Central memory CD8-positive, alpha-beta T cell (primary cell): Measurements from ENCODE around the gene AFF1.

Source experiments
- ATAC-seq: fragments of 150-1000 bp; cut with Tn5 transposase; replicated peaks from 2 replicates; pipeline ENCODE4 v1.10.0; 2022; ENCODE audit warnings: mild to moderate bottlenecking, moderate FRiP score, moderate number of reproducible peaks; ENCODE audit not compliant: poor library complexity, severe bottlenecking; ENCODE audit errors: extremely low read depth
- DNase-seq, 2 donors: peaks; one replicate each; pipeline ENCODE4 v3.0.0; 2021; ENCODE audit warnings: low spot score in 2 of 2
- H3K27ac Mint-ChIP-seq: one replicate; pipeline ENCODE4 v1.8.0; 2022; ENCODE audit warnings: low read depth, mild to moderate bottlenecking, moderate library complexity, mixed read lengths
- H3K27me3 Mint-ChIP-seq: one replicate; pipeline ENCODE4 v1.8.0; 2022; ENCODE audit warnings: mixed read lengths
- H3K36me3 Mint-ChIP-seq: one replicate; pipeline ENCODE4 v1.8.0; 2022; ENCODE audit warnings: mild to moderate bottlenecking, moderate library complexity, mixed read lengths; ENCODE audit not compliant: insufficient read depth
- H3K4me1 Mint-ChIP-seq: one replicate; pipeline ENCODE4 v1.8.0; 2022; ENCODE audit warnings: mixed read lengths
- H3K4me3 Mint-ChIP-seq: one replicate; pipeline ENCODE4 v1.8.0; 2022; ENCODE audit warnings: mild to moderate bottlenecking, moderate library complexity, mixed read lengths
- H3K9me3 Mint-ChIP-seq: one replicate; pipeline ENCODE4 v1.8.0; 2022; ENCODE audit warnings: mixed read lengths

AFF1 gene

DNA sequence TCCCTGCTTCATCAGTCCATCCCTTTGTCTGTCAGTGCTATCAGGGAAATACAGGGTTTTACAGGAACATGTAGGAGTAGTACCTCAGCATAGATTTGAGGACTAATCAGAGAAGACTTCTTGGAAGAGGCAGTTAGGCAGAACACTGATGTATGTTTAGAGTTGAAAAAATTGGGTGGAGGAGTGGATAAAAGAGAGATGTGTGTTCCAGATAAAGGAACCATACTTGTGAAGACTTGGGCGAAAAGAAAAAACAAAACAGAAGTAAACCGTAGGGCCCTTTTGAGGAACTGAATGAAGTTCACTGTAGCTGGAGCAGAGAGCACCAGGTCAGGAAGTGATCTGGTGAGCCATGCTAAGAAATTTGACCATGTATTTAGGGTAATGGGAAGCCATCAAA is 32.3 kb downstream of the AFF1 start:
- Mint-ChIP-seq H3K27ac (no peak overlapping the region), H3K4me1 (peaks cover 6% of the 10 kb centered on the region), H3K4me3 (no peak overlapping the region), H3K9me3 (no peaks in the 10 kb centered on the region), H3K36me3 (peaks cover 6% of the 10 kb centered on the region), H3K27me3 (no peaks in the 10 kb centered on the region)
- no peak for ATAC-seq
- no peak for DNase-seq

DNA sequence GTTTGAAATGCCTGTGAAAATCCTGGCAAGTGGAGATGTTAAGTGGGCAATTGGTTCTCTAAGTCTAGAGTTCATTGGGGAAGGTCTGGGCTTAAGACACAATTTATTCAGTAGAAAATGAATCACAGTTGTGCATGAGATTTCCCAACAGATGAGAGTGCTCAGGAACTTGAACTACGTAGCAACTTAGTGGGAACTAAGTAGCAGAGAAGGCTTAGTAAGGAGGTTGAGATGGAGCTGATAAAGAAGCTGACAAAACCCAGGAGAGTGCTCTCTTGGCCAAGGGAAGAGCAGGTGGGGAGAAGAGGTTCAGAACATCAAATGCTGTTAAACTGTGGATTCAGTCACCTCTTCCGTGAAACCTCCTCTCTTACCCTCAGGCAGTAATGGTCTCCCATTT is 33.0 kb downstream of the AFF1 start:
- Mint-ChIP-seq H3K4me1 (peaks cover 9% of the 10 kb centered on the region), H3K36me3 (peaks cover 4% of the 10 kb centered on the region), H3K27me3 (no peaks in the 10 kb centered on the region), H3K4me3 (no peak overlapping the region), H3K27ac (no peak overlapping the region), H3K9me3 (no peaks in the 10 kb centered on the region)
- DNase-seq: no peak
- ATAC-seq: no peak

GRCh38 chr4:86968547-86968946 is 33.7 kb downstream of the AFF1 start:
- ATAC-seq (no peak), DNase-seq (no peak)
- Mint-ChIP-seq H3K4me3 (no peak overlapping the region), H3K36me3 (peaks cover 4% of the 10 kb centered on the region), H3K4me1 (peaks cover 12% of the 10 kb centered on the region), H3K27ac (no peak overlapping the region), H3K27me3 (no peaks in the 10 kb centered on the region), H3K9me3 (no peaks in the 10 kb centered on the region)

- Mint-ChIP-seq H3K27ac (no peak overlapping the region), H3K36me3 (peaks cover 2% of the 10 kb centered on the region), H3K4me1 (peaks cover 20% of the 10 kb centered on the region), H3K9me3 (no peaks in the 10 kb centered on the region), H3K4me3 (no peak overlapping the region), H3K27me3 (no peaks in the 10 kb centered on the region)
- DNase-seq: no peak
- ATAC-seq: no peak
Measured at GRCh38 chr4:86970447-86971354, 35.9 kb downstream of the AFF1 start.

GRCh38 chr4:86971355-86971683 is 36.5 kb downstream of the AFF1 start:
- H3K27ac Mint-ChIP-seq: no peak overlapping the region

DNA sequence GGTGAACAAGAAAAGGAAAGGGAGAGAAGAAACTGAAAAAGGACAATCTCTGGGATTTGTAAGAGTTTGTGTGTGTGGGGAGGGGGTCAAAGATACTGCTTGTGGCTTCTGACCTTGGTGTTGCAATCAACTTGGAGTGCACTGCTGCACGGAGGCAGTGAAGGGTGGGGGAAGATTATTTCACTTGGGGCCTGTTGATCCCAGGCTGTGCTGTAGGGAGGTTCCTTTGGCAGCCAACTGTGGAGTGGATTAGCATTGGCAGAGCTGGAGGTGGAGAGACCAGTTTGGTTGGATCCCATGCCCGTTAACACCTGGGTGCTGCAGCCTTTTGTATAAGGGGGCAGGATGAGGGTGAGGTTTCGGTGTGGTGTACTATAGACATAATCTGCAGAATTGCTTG is 38.2 kb downstream of the AFF1 start:
- H3K27ac Mint-ChIP-seq: no peak overlapping the region
- no peak for DNase-seq
- H3K4me3 Mint-ChIP-seq: no peak overlapping the region
- H3K4me1 Mint-ChIP-seq: peaks cover 28% of the 10 kb centered on the region
- H3K27me3 Mint-ChIP-seq: no peaks in the 10 kb centered on the region
- H3K36me3 Mint-ChIP-seq: peaks cover 2% of the 10 kb centered on the region
- H3K9me3 Mint-ChIP-seq: no peaks in the 10 kb centered on the region
- no peak for ATAC-seq

More at GRCh38 chr4:86971355-86971683, 36.5 kb downstream of the AFF1 start:
- peaks cover 20% of the 10 kb centered on the region for H3K4me1 Mint-ChIP-seq
- H3K9me3 Mint-ChIP-seq: no peaks in the 10 kb centered on the region
- H3K27me3 Mint-ChIP-seq: no peaks in the 10 kb centered on the region
- no peak for DNase-seq
- H3K36me3 Mint-ChIP-seq: peaks cover 2% of the 10 kb centered on the region
- no peak overlapping the region for H3K4me3 Mint-ChIP-seq
- no peak for ATAC-seq

GRCh38 chr4:86973668-86974067 is 38.9 kb downstream of the AFF1 start:
- H3K27ac Mint-ChIP-seq: peak overlapping the region; percentile 10
- peaks cover 2% of the 10 kb centered on the region for H3K36me3 Mint-ChIP-seq
- no peak overlapping the region for H3K4me3 Mint-ChIP-seq
- ATAC-seq (no peak), DNase-seq (no peak)
- peaks cover 28% of the 10 kb centered on the region for H3K4me1 Mint-ChIP-seq
- no peaks in the 10 kb centered on the region for H3K9me3 Mint-ChIP-seq
- H3K27me3 Mint-ChIP-seq: no peaks in the 10 kb centered on the region

GRCh38 chr4:86974551-86974994 is 39.8 kb downstream of the AFF1 start:
- Mint-ChIP-seq H3K27me3 (no peaks in the 10 kb centered on the region), H3K9me3 (no peaks in the 10 kb centered on the region), H3K36me3 (no peaks in the 10 kb centered on the region), H3K4me3 (no peak overlapping the region), H3K4me1 (peaks cover 28% of the 10 kb centered on the region), H3K27ac (no peak overlapping the region)
- no peak for DNase-seq
- no peak for ATAC-seq

DNA sequence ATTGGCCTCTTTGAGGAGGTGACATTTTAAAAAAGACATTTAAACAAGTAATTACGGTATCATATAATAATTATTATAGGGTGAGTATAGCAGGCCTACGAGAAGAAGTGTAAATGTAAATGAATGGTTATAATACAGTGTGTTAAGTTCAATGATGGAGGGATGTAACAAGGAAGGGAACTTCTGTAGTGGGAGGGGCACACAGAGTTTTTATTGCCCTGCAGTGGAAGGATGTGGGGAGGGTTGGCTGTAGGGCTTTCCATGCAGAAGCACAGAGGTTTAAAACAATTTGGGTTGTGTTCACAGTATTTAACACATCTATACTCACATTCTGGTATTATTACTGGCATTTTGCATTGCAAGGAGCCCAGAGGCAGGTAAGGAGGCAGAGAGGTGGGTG is 41.1 kb downstream of the AFF1 start:
- ATAC-seq: no peak
- no peaks in the 10 kb centered on the region for H3K27me3 Mint-ChIP-seq
- H3K9me3 Mint-ChIP-seq: no peaks in the 10 kb centered on the region
- H3K4me3 Mint-ChIP-seq: no peak overlapping the region
- no peak for DNase-seq
- no peaks in the 10 kb centered on the region for H3K36me3 Mint-ChIP-seq
- peaks cover 22% of the 10 kb centered on the region for H3K4me1 Mint-ChIP-seq
- H3K27ac Mint-ChIP-seq: no peak overlapping the region

DNA sequence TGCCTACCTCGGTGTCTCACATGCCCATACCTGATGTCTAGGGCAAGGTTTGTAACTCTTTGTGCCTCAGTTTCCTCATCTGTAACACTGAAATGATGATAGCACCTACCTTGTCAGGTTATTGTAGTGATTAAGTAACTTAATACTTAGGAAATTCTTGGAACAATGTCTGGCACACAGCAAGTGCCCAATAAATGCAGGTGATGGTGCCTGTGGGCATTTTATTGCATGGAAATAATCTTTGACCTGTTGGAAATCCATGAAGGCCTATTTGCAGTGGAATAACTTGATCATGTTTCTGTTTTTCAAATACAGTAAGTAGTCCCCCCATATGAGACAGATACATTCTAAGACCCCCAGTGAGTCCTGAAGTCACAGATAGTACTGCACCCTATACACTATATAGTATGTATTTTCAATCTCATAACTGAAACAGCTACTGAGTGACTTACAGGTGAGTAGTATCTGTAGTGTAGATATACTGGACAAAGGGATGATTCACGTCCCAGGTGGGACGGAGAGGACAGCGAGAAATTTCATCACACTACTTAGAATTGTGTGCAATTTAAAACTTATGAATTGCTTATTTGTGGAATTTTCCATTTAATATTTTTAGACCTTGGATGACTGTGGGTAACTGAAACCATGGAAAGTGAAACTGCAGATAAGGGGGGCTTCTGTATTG is 42.1 kb downstream of the AFF1 start:
- ATAC-seq (no peak), DNase-seq (no peak)
- H3K27ac Mint-ChIP-seq: no peak overlapping the region
- no peaks in the 10 kb centered on the region for H3K36me3 Mint-ChIP-seq
- no peak overlapping the region for H3K4me3 Mint-ChIP-seq
- no peaks in the 10 kb centered on the region for H3K9me3 Mint-ChIP-seq
- H3K4me1 Mint-ChIP-seq: peaks cover 29% of the 10 kb centered on the region
- H3K27me3 Mint-ChIP-seq: no peaks in the 10 kb centered on the region

DNA sequence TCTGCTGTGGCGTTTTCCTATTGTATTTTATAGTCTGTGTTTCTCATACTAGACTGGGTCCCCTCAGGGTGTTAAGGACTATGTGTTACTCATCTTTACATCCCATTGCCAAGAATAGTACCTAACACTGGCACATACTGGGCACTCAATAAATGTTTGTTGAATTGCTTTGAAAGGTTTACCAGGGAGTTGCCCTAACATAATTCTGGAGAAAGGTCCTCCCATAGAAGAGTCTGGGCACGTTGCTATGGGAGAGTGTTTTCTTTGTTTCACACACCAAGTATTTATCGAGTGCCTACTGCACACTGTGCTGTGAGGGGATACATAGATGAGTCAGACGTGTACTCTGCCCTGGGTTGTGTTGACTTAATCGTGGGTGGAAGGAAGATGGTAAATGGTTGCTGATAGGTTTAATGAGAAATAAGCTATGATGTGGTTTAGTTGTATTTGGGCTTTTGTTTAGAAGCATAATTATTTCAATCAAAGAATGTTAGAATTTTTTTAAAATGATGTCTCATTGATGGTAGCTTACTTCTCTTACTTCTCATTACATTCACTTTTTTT is 42.9 kb downstream of the AFF1 start:
- H3K36me3 Mint-ChIP-seq: no peaks in the 10 kb centered on the region
- no peak overlapping the region for H3K27ac Mint-ChIP-seq
- no peaks in the 10 kb centered on the region for H3K27me3 Mint-ChIP-seq
- DNase-seq (no peak), ATAC-seq (no peak)
- no peak overlapping the region for H3K4me3 Mint-ChIP-seq
- H3K4me1 Mint-ChIP-seq: peaks cover 30% of the 10 kb centered on the region
- no peaks in the 10 kb centered on the region for H3K9me3 Mint-ChIP-seq

DNA sequence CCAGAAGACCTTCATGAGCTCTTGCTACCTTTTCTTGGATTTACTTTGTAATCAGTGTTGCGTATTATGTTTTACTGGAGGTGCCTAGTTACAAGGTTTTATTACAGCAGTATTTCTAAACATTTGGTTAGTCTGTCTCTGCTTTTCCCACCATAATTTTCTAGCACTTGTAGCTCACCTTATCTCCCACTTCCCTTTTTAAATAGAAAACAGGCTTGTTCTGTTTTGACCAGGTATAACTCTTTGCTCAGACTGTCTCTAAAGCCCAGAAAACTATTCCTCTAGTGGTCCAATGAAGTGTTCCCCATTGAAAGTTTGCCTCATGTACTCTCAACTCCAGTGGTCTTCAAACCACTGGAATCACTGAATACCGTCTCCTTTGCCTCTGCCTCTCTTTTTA is 43.9 kb downstream of the AFF1 start:
- ATAC-seq (no peak), DNase-seq (no peak)
- no peaks in the 10 kb centered on the region for H3K9me3 Mint-ChIP-seq
- peaks cover 26% of the 10 kb centered on the region for H3K4me1 Mint-ChIP-seq
- no peaks in the 10 kb centered on the region for H3K27me3 Mint-ChIP-seq
- H3K4me3 Mint-ChIP-seq: no peak overlapping the region
- no peak overlapping the region for H3K27ac Mint-ChIP-seq
- H3K36me3 Mint-ChIP-seq: no peaks in the 10 kb centered on the region

GRCh38 chr4:86980230-86980629 is 45.4 kb downstream of the AFF1 start:
- no peak overlapping the region for H3K27ac Mint-ChIP-seq
- H3K4me1 Mint-ChIP-seq: peaks cover 18% of the 10 kb centered on the region

More at GRCh38 chr4:86980230-86980629, 45.4 kb downstream of the AFF1 start:
- no peaks in the 10 kb centered on the region for H3K27me3 Mint-ChIP-seq
- ATAC-seq (no peak), DNase-seq (no peak)
- no peaks in the 10 kb centered on the region for H3K36me3 Mint-ChIP-seq
- no peaks in the 10 kb centered on the region for H3K9me3 Mint-ChIP-seq
- H3K4me3 Mint-ChIP-seq: no peak overlapping the region
